ENCODE measurements around the gene SCARB2. TPM values are rescaled to one million over a fixed set of nuclear protein-coding genes. Genes with fewer than 3 reads are reported as not detected.

Gene SCARB2
- total RNA-seq, 1 donor = 181 TPM

DNA sequence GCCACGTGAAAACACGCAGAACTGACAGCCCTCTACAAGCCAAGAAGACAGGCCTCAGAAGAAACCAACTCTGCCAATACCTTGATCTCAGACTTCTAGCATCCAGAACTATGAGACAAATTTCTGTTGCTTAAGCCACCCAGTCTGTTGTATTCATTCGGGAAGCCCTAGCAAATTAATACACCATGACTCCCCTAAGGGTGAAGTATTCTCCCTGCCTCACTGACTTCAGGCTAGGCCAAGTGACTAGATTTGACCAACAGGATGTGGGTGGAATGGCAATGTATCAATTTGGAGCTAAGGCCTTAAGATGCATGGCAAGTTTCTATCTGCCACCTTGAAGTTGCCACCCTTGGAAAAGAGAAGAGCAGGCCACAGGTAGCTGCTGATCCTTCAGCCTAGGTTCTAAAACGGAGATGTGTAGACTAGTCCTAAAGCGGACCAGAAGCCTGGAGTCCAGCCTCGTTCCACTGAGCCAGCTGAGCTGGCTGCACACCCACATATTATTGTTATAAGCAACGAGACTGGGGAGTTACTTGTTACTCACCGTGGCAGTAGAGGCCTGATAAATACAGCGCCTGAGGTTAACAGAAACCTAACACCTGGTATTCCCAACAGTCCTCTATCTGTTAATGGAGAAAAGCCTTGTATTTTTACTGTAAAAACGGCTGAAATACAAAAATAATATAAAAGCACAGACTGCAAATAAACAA lies 16.4 kb downstream of the SCARB2 start:
- no peak overlapping the region for H3K4me3 ChIP-seq (ENCODE audit: low read depth, low read length)
- TF ChIP-seq, protein P1, sequence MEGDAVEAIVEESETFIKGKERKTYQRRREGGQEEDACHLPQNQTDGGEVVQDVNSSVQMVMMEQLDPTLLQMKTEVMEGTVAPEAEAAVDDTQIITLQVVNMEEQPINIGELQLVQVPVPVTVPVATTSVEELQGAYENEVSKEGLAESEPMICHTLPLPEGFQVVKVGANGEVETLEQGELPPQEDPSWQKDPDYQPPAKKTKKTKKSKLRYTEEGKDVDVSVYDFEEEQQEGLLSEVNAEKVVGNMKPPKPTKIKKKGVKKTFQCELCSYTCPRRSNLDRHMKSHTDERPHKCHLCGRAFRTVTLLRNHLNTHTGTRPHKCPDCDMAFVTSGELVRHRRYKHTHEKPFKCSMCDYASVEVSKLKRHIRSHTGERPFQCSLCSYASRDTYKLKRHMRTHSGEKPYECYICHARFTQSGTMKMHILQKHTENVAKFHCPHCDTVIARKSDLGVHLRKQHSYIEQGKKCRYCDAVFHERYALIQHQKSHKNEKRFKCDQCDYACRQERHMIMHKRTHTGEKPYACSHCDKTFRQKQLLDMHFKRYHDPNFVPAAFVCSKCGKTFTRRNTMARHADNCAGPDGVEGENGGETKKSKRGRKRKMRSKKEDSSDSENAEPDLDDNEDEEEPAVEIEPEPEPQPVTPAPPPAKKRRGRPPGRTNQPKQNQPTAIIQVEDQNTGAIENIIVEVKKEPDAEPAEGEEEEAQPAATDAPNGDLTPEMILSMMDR (IDR thresholded peaks at IDR 0.05; ENCODE audit: insufficient read depth, low read depth, low read length) = no peak
- DNase-seq (ENCODE audit: low read depth) = no peak

DNA sequence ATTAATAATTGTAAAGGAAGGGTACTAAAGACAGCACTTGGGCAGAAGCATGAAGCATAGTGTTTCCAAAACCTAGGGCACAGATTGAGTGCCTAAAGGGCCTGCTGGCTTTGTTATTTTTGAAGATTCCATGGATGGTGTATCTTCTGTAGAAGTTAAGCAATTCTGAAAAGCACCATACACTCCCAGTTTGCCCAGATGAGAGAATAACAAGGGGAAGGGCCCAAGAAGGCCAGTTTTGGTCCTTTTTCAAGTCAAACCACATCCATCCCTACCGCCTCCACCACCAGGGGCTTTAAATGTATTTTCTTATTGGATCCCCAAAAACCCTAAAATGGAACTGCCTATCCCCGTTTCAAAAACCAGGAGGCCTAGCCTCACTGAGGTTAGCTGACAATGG lies 17.2 kb downstream of the SCARB2 start:
- H3K4me3 ChIP-seq (ENCODE audit: low read depth, low read length) = no peak overlapping the region
- DNase-seq (ENCODE audit: low read depth) = no peak
- TF ChIP-seq, protein P1 (IDR thresholded peaks at IDR 0.05; ENCODE audit: insufficient read depth, low read depth, low read length) = no peak

DNA sequence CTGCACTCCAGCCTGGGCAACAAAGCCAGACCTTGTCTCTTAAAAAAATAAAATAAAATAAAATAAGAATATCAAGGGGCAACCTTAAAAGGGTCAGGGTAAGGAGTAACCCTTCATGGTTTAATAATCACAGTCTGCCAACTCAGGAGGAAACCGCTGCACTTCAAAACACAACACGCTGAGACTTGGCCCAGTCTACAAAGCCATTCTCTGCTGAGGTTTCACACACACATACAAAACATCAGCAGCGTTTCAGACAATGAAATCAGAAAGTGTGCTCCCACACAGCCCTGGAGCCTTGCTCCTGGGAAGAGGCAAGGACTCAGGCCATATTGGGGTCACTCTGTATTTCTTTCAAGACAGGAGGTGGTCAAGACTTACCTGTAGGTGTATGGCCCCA lies 18.3 kb downstream of the SCARB2 start:
- no peak overlapping the region for H3K4me3 ChIP-seq (ENCODE audit: low read depth, low read length)
- DNase-seq (ENCODE audit: low read depth) = peak; percentile 32
- TF ChIP-seq, protein P1 (IDR thresholded peaks at IDR 0.05; ENCODE audit: insufficient read depth, low read depth, low read length) = no peak

DNA sequence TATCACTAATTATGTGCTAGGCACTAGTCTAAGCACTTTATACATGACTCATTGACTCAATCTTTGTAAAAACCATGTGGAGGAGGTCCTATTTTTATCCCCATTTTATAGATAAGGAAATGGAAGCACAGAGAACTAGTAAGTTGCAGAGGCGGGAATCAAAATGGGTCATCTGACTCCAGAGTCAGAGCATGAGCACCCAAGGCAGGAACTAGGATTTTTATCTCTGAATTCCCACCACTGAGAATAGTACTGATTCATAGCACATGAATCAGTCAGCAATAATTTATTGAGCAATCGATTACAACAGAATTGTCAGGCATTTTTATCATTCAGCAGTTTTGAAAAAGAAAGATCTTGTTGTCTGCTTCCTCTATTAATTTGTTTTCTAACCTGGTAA lies 19.3 kb downstream of the SCARB2 start:
- TF ChIP-seq, protein P1 (IDR thresholded peaks at IDR 0.05; ENCODE audit: insufficient read depth, low read depth, low read length) = no peak
- H3K4me3 ChIP-seq (ENCODE audit: low read depth, low read length) = no peak overlapping the region
- peak; percentile 97 for DNase-seq (ENCODE audit: low read depth)

DNA sequence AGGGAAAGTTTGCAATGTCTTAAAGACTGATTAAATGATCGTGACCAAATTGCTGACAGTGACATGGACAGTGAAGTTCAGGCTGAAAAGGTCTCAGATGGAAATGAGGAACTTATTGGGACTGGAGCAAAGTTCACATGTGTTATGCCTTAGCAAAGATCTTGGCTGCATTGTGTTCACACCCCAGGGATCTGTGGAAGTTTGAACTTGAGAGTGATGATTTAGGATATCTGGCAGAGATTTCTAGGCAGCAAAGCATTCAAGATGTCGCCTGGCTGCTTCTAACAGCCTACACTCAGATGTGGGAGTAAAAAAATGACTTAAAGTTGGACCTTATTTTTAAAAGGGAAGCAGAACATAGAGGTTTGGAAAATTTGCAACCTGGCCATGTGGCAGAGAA lies 21.4 kb downstream of the SCARB2 start:
- DNase-seq (ENCODE audit: low read depth) = no peak
- H3K4me3 ChIP-seq (ENCODE audit: low read depth, low read length) = no peak overlapping the region
- TF ChIP-seq, protein P1 (IDR thresholded peaks at IDR 0.05; ENCODE audit: insufficient read depth, low read depth, low read length) = no peak

DNA sequence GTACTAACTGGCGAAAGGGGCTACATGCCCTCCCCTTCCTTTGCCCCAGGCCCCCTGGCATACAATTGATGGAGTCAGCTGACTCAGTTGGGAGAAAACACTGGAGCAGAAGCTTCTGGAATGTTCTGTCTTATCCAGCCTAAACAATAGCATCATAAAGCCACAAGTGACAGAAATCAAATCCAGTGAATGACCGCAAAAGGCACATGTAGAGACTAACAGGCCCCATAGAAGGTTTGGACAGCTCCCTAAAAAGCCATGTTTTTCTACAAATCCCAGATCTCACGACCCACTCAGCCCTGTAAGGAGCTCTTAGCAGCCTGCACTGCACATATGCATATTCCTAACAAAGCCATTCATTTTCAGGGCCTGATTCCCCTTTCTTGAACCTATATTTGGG lies 25.1 kb downstream of the SCARB2 start:
- no peak overlapping the region for H3K4me3 ChIP-seq (ENCODE audit: low read depth, low read length)
- DNase-seq (ENCODE audit: low read depth) = no peak
- TF ChIP-seq, protein P1 (IDR thresholded peaks at IDR 0.05; ENCODE audit: insufficient read depth, low read depth, low read length) = no peak

DNA sequence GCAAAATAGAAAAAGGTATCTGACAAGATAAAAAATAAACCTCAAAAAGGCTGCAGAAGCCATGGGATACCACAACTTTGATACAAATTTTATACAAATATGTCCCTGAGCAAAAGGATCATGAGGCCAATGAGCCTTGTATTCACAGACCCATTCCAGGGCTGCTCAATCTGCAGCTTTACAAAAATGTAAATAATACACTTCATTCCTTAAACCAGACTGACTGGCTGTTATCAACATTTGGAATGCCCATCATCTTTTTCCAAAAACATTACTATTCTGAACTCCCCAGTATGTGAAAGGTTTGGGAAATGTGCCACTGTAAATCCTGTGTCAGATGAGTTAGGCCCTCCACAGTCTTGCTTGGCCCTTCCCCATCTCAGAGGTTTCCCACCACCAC lies 25.5 kb downstream of the SCARB2 start:
- H3K4me3 ChIP-seq (ENCODE audit: low read depth, low read length) = no peak overlapping the region
- DNase-seq (ENCODE audit: low read depth) = no peak
- TF ChIP-seq, protein P1 (IDR thresholded peaks at IDR 0.05; ENCODE audit: insufficient read depth, low read depth, low read length) = no peak
